Right atrium auricular region (tissue), 2 donors: ENCODE data around the gene CACNA1G. TPM values are rescaled to one million over a fixed set of nuclear protein-coding genes. Genes with fewer than 3 reads are reported as not detected.

Source experiments
- DNase-seq: peaks from one replicate; pipeline ENCODE4 v3.0.0-alpha.2; 2019; ENCODE audit warnings: low spot score
- H3K27ac ChIP-seq, 2 donors: fragments of 200-600 bp; sonication (generic); 1 replicate in 1 of 2; 2 replicates in 1 of 2; pipeline ENCODE4 v1.5.1; 2016 to 2019
- H3K27me3 ChIP-seq, 2 donors: fragments of 200-600 bp; sonication (generic); one replicate each; pipeline versions ENCODE4 v1.5.1 to v1.6.0; 2017 to 2019
- H3K36me3 ChIP-seq: fragments of 200-600 bp; sonication (generic); one replicate; pipeline ENCODE4 v1.5.1; 2016
- H3K4me1 ChIP-seq, 2 donors: fragments of 200-600 bp; sonication (generic); one replicate each; pipeline versions ENCODE4 v1.5.1 to v1.6.0; 2017 to 2019
- H3K4me3 ChIP-seq, 2 donors: fragments of 200-600 bp; sonication (generic); 1 replicate in 1 of 2; 2 replicates in 1 of 2; pipeline ENCODE4 v1.5.1; 2017 to 2019; ENCODE audit warnings: mild to moderate bottlenecking in 1 of 2, moderate library complexity in 1 of 2
- H3K9me3 ChIP-seq, 2 donors: fragments of 200-600 bp; sonication (generic); one replicate each; pipeline ENCODE4 v1.5.1; 2019
- CTCF ChIP-seq, 2 donors: fragments of 200-600 bp; sonication (generic); IDR thresholded peaks; one replicate each; pipeline ENCODE4 v1.5.1; 2019; ENCODE audit warnings: antibody characterized with exemption in 2 of 2
- total RNA-seq, 2 donors: library from RNA; depleted of rRNA; stranded (reverse); fragments of >200 nt; gene quantifications; one replicate each; pipeline ENCODE4 v1.1.0, GENCODE V29; 2016

CACNA1G gene
- total RNA-seq, 2 donors from 2014 or later: 4.3 to 6.2 TPM

GRCh38 chr17:50612281-50612680 lies 51.8 kb downstream of the CACNA1G start:
- TF ChIP-seq CTCF (IDR thresholded peaks at IDR 0.05): no peak
- peaks cover 0 to 9% of the 10 kb centered on the region in 2 donors for H3K4me1 ChIP-seq
- no peak for DNase-seq

GRCh38 chr17:50613007-50613992 lies 52.8 kb downstream of the CACNA1G start:
- TF ChIP-seq CTCF (IDR thresholded peaks at IDR 0.05): peak in 1 of 2 donors; percentile 64
- no peak overlapping the region for H3K4me3 ChIP-seq
- H3K9me3 ChIP-seq: no peaks in the 10 kb centered on the region
- H3K27me3 ChIP-seq: no peaks in the 10 kb centered on the region
- H3K4me1 ChIP-seq: peaks cover 0 to 9% of the 10 kb centered on the region in 2 donors
- H3K36me3 ChIP-seq: no peaks in the 10 kb centered on the region
- no peak for DNase-seq
- no peak overlapping the region for H3K27ac ChIP-seq

More at GRCh38 chr17:50612281-50612680, 51.8 kb downstream of the CACNA1G start:
- H3K9me3 ChIP-seq: no peaks in the 10 kb centered on the region
- H3K36me3 ChIP-seq: no peaks in the 10 kb centered on the region
- no peak overlapping the region for H3K4me3 ChIP-seq
- H3K27ac ChIP-seq: no peak overlapping the region
- H3K27me3 ChIP-seq: no peaks in the 10 kb centered on the region

GRCh38 chr17:50614471-50615051 lies 54.0 kb downstream of the CACNA1G start:
- Histone ChIP-seq H3K27me3 (no peaks in the 10 kb centered on the region), H3K36me3 (no peaks in the 10 kb centered on the region), H3K9me3 (no peaks in the 10 kb centered on the region), H3K27ac (no peak overlapping the region), H3K4me1 (peaks cover 0 to 9% of the 10 kb centered on the region in 2 donors), H3K4me3 (no peak overlapping the region)
- no peak for TF ChIP-seq CTCF (IDR thresholded peaks at IDR 0.05)
- no peak for DNase-seq

GRCh38 chr17:50615828-50616227 lies 55.3 kb downstream of the CACNA1G start:
- H3K27ac ChIP-seq: no peak overlapping the region
- no peak for DNase-seq
- H3K4me3 ChIP-seq: no peak overlapping the region
- no peak for TF ChIP-seq CTCF (IDR thresholded peaks at IDR 0.05)
- H3K9me3 ChIP-seq: no peaks in the 10 kb centered on the region
- no peaks in the 10 kb centered on the region for H3K27me3 ChIP-seq
- no peaks in the 10 kb centered on the region for H3K36me3 ChIP-seq
- H3K4me1 ChIP-seq: peaks cover 0 to 9% of the 10 kb centered on the region in 2 donors

- no peak overlapping the region for H3K4me3 ChIP-seq
- H3K27me3 ChIP-seq: no peaks in the 10 kb centered on the region
- no peak for DNase-seq
- no peaks in the 10 kb centered on the region for H3K9me3 ChIP-seq
- H3K4me1 ChIP-seq: peaks cover 0 to 7% of the 10 kb centered on the region in 2 donors
- TF ChIP-seq CTCF (IDR thresholded peaks at IDR 0.05): no peak
- H3K27ac ChIP-seq: no peak overlapping the region
- H3K36me3 ChIP-seq: no peaks in the 10 kb centered on the region
Measured at GRCh38 chr17:50618300-50618699, 57.8 kb downstream of the CACNA1G start.
